WTC11 (cell line): ENCODE measurements around the gene SERTAD4. TPM values are rescaled to one million over a fixed set of nuclear protein-coding genes. Genes with fewer than 3 reads are reported as not detected.

Experiments used
- ATAC-seq: fragments of 200-7000 bp; cut with Tn5 transposase; 2 replicates; pipeline ENCODE4 v1.10.0; 2021; ENCODE audit warnings: mild to moderate bottlenecking, moderate library complexity
- CTCF ChIA-PET: fragments of 300-600 bp; sonication (Branson Sonifier 250); formaldehyde crosslinking; loops from one replicate; lab custom pipeline; 2021; ENCODE audit warnings: antibody characterized with exemption; lab: Charles Lee
- POLR2A ChIA-PET: fragments of 350-600 bp; sonication (Branson Sonifier 250); formaldehyde crosslinking; loops from one replicate; lab custom pipeline; 2021; ENCODE audit warnings: antibody characterized with exemption; lab: Charles Lee
- DNase-seq: peaks from one replicate; pipeline ENCODE4 v3.0.0; 2021; ENCODE audit warnings: low spot score
- H3K27ac Mint-ChIP-seq: 2 replicates; pipeline ENCODE4 v1.8.0; 2021; ENCODE audit warnings: mixed read lengths
- H3K27me3 Mint-ChIP-seq: 2 replicates; pipeline ENCODE4 v1.8.0; 2021; ENCODE audit warnings: low read depth, mild to moderate bottlenecking, moderate library complexity, mixed read lengths
- H3K36me3 Mint-ChIP-seq: 2 replicates; pipeline ENCODE4 v1.8.0; 2021; ENCODE audit warnings: mixed read lengths
- H3K4me1 Mint-ChIP-seq: 2 replicates; pipeline ENCODE4 v1.8.0; 2022; ENCODE audit warnings: mixed read lengths
- H3K4me3 Mint-ChIP-seq: 2 replicates; pipeline ENCODE4 v1.8.0; 2021; ENCODE audit warnings: mild to moderate bottlenecking, moderate library complexity, mixed read lengths
- H3K9me3 Mint-ChIP-seq: 2 replicates; pipeline ENCODE4 v1.8.0; 2021; ENCODE audit warnings: mixed read lengths
- ESRRA ChIP-seq: sonication (generic); formaldehyde crosslinking; IDR thresholded peaks from 2 replicates; pipeline ENCODE4 v1.8.1; 2022; ENCODE audit warnings: mild to moderate bottlenecking, missing genetic modification reagents, borderline replicate concordance
- ETV6 ChIP-seq: sonication (generic); formaldehyde crosslinking; IDR thresholded peaks from 2 replicates; pipeline ENCODE4 v1.8.1; 2022; ENCODE audit warnings: mild to moderate bottlenecking, missing genetic modification reagents
- IRF2 ChIP-seq: sonication (generic); formaldehyde crosslinking; IDR thresholded peaks from 2 replicates; pipeline ENCODE4 v1.8.0; 2022; ENCODE audit warnings: low read depth, missing genetic modification reagents, borderline replicate concordance
- JAZF1 ChIP-seq: fragments of 250-450 bp; sonication (Bioruptor Pico); IDR thresholded peaks from 2 replicates; pipeline ENCODE4 v1.9.0; 2021; ENCODE audit warnings: moderate library complexity, mild to moderate bottlenecking, inconsistent platforms
- JUN ChIP-seq: sonication (generic); formaldehyde crosslinking; IDR thresholded peaks from 2 replicates; pipeline ENCODE4 v1.8.0; 2023; ENCODE audit warnings: mild to moderate bottlenecking, missing genetic modification reagents
- MYBL2 ChIP-seq: sonication (generic); formaldehyde crosslinking; IDR thresholded peaks from 2 replicates; pipeline ENCODE4 v1.8.1; 2023; ENCODE audit warnings: mild to moderate bottlenecking, moderate library complexity, missing genetic modification reagents
- NFE2L1 ChIP-seq: sonication (generic); formaldehyde crosslinking; IDR thresholded peaks from 2 replicates; pipeline ENCODE4 v1.8.1; 2023; ENCODE audit warnings: missing genetic modification reagents
- NFYB ChIP-seq: sonication (generic); formaldehyde crosslinking; conservative IDR thresholded peaks from 2 replicates; pipeline ENCODE4 v1.8.0; 2022; ENCODE audit warnings: low read depth, missing genetic modification reagents
- RORB ChIP-seq: fragments of 250-450 bp; sonication (Bioruptor Pico); IDR thresholded peaks from 2 replicates; pipeline ENCODE4 v1.9.0; 2021; ENCODE audit warnings: mild to moderate bottlenecking
- SMAD4 ChIP-seq: sonication (generic); formaldehyde crosslinking; IDR thresholded peaks from 2 replicates; pipeline ENCODE4 v1.8.0; 2022; ENCODE audit warnings: mild to moderate bottlenecking, missing genetic modification reagents
- TCF7 ChIP-seq: sonication (generic); formaldehyde crosslinking; IDR thresholded peaks from 2 replicates; pipeline ENCODE4 v1.8.0; 2022; ENCODE audit warnings: mild to moderate bottlenecking, low read depth, missing genetic modification reagents, moderate library complexity
- TP53 ChIP-seq: sonication (generic); formaldehyde crosslinking; IDR thresholded peaks from 2 replicates; pipeline ENCODE4 v1.8.1; 2023; ENCODE audit warnings: mild to moderate bottlenecking, missing genetic modification reagents
- ZBTB21 ChIP-seq: sonication (generic); formaldehyde crosslinking; IDR thresholded peaks from 2 replicates; pipeline ENCODE4 v1.8.1; 2023; ENCODE audit warnings: mild to moderate bottlenecking, missing genetic modification reagents, borderline replicate concordance
- ZNF121 ChIP-seq: sonication (generic); formaldehyde crosslinking; IDR thresholded peaks from 2 replicates; pipeline ENCODE4 v1.8.0; 2023; ENCODE audit warnings: missing genetic modification reagents
- ZNF232 ChIP-seq: sonication (generic); formaldehyde crosslinking; IDR thresholded peaks from 2 replicates; pipeline ENCODE4 v1.8.0; 2022; ENCODE audit warnings: mild to moderate bottlenecking, missing genetic modification reagents
- ZNF263 ChIP-seq: sonication (generic); formaldehyde crosslinking; IDR thresholded peaks from 2 replicates; pipeline ENCODE4 v1.8.1; 2022; ENCODE audit warnings: low read depth, mild to moderate bottlenecking, moderate library complexity, missing genetic modification reagents
- total RNA-seq: library from RNA; stranded (reverse); gene quantifications from 3 replicates; pipeline ENCODE4 v1.2.3, GENCODE V29; 2021
- TF ChIP-seq, protein P1 (sequence below): sonication (generic); formaldehyde crosslinking; IDR thresholded peaks from 2 replicates; pipeline ENCODE4 v1.8.1; 2022; ENCODE audit warnings: mild to moderate bottlenecking, missing genetic modification reagents, moderate library complexity, borderline replicate concordance
- TF ChIP-seq, protein P2 (sequence below): fragments of 250-450 bp; sonication (Bioruptor Pico); IDR thresholded peaks from 2 replicates; pipeline ENCODE4 v1.9.0; 2021; ENCODE audit warnings: mild to moderate bottlenecking
- TF ChIP-seq, protein P3 (sequence below): fragments of 250-450 bp; sonication (Bioruptor Pico); IDR thresholded peaks from 2 replicates; pipeline ENCODE4 v1.8.0; 2021; ENCODE audit warnings: mild to moderate bottlenecking
- TF ChIP-seq, protein P4 (sequence below): sonication (generic); formaldehyde crosslinking; IDR thresholded peaks from 2 replicates; pipeline ENCODE4 v1.8.1; 2022; ENCODE audit warnings: low read depth, missing genetic modification reagents, borderline replicate concordance
- TF ChIP-seq, protein P5 (sequence below): sonication (generic); formaldehyde crosslinking; IDR thresholded peaks from 2 replicates; pipeline ENCODE4 v1.8.1; 2023; ENCODE audit warnings: mild to moderate bottlenecking, missing genetic modification reagents
- TF ChIP-seq, protein P6 (sequence below): sonication (generic); formaldehyde crosslinking; IDR thresholded peaks from 2 replicates; pipeline ENCODE4 v1.8.1; 2022; ENCODE audit warnings: mild to moderate bottlenecking, moderate library complexity, missing genetic modification reagents
- TF ChIP-seq, protein P7 (sequence below): sonication (generic); formaldehyde crosslinking; IDR thresholded peaks from 2 replicates; pipeline ENCODE4 v1.8.0; 2022; ENCODE audit warnings: mild to moderate bottlenecking, missing genetic modification reagents

The SERTAD4 gene
- total RNA-seq, 1 experiment from 2014 or later: 4.6 TPM

DNA sequence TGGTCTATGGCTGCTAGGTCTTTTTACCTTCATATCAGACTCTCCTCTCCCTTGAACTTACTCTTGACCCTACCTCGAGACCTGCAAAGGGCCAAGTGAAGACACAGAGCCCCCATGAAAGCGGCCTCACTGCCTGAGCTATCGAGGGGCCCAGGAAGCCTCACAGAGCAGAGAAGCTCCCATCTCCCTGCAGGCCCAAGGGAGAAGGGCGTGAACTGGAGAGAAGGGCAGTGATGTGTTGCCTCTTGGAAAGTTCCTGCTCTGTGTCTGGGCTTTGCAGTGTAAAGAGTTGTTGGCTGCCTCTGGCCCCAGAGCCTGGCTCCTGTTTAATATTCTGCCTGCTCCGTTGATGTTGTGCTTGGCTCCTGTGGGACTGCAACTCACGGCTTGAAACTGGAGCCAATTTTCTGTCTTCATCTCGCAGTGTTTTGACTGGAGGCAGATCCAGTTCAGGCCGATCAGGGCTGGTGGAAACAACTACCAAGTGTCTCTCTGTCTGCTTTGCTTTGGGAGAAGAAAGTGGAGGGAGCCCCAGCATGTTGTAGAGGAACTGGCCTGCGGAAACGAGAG is 4.3 kb downstream of the SERTAD4 start:
- H3K36me3 Mint-ChIP-seq: no peaks in the 10 kb centered on the region
- no peaks in the 10 kb centered on the region for H3K9me3 Mint-ChIP-seq
- ChIA-PET CTCF (interaction anchor here (0.7 to 2.5 kb wide), 4 partner anchors 14 to 74 kb away, joined by 3 to 16 read pairs (median 4); no protein-coding TSS in a partner anchor), POLR2A (interaction anchor here (0.9 kb wide), 1 partner anchor 14 kb away, joined by 3 read pairs; no protein-coding TSS in a partner anchor)
- peaks cover 35% of the 10 kb centered on the region for H3K4me1 Mint-ChIP-seq
- peak overlapping the region; percentile 81; the same call in 1 of the 2 replicates for H3K27ac Mint-ChIP-seq
- peak; percentile 4; the same call in 1 of the 2 replicates for ATAC-seq
- H3K27me3 Mint-ChIP-seq: peaks cover 46% of the 10 kb centered on the region
- DNase-seq: no peak
- H3K4me3 Mint-ChIP-seq: no peak overlapping the region
- TF ChIP-seq, protein P1, sequence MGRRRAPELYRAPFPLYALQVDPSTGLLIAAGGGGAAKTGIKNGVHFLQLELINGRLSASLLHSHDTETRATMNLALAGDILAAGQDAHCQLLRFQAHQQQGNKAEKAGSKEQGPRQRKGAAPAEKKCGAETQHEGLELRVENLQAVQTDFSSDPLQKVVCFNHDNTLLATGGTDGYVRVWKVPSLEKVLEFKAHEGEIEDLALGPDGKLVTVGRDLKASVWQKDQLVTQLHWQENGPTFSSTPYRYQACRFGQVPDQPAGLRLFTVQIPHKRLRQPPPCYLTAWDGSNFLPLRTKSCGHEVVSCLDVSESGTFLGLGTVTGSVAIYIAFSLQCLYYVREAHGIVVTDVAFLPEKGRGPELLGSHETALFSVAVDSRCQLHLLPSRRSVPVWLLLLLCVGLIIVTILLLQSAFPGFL: no peak
- TF ChIP-seq JUN (no peak), ESRRA (CRISPR knock-in tag) (no peak), ZBTB21 (CRISPR knock-in tag) (no peak), RORB (CRISPR knock-in tag) (no peak), ZNF121 (CRISPR knock-in tag) (no peak), TP53 (no peak), TCF7 (CRISPR knock-in tag) (no peak), NFE2L1 (CRISPR knock-in tag) (no peak), NFYB (CRISPR knock-in tag) (no peak), SMAD4 (CRISPR knock-in tag) (no peak)
- TF ChIP-seq, protein P2, sequence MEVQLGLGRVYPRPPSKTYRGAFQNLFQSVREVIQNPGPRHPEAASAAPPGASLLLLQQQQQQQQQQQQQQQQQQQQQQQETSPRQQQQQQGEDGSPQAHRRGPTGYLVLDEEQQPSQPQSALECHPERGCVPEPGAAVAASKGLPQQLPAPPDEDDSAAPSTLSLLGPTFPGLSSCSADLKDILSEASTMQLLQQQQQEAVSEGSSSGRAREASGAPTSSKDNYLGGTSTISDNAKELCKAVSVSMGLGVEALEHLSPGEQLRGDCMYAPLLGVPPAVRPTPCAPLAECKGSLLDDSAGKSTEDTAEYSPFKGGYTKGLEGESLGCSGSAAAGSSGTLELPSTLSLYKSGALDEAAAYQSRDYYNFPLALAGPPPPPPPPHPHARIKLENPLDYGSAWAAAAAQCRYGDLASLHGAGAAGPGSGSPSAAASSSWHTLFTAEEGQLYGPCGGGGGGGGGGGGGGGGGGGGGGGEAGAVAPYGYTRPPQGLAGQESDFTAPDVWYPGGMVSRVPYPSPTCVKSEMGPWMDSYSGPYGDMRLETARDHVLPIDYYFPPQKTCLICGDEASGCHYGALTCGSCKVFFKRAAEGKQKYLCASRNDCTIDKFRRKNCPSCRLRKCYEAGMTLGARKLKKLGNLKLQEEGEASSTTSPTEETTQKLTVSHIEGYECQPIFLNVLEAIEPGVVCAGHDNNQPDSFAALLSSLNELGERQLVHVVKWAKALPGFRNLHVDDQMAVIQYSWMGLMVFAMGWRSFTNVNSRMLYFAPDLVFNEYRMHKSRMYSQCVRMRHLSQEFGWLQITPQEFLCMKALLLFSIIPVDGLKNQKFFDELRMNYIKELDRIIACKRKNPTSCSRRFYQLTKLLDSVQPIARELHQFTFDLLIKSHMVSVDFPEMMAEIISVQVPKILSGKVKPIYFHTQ: no peak

DNA sequence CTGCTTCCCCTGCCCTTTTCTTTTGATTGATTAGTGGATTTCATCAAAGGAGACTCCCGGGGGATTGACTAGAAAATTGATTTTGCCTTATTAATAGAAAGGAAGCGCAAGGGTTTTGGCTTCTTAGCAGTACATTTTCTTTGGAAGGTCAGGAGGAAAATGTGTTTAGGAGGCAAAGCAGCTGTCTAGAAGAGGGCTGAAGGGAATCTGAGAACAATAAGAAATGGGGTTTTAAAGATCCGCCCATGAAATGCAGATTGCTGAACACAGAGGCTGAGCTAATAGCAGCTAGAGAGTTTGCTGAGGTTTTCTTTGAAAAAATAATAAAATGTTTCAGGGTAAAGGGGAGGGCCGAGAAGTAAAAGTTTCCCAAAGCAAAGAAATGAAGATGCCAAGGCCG is 4.9 kb downstream of the SERTAD4 start:
- Mint-ChIP-seq H3K4me3 (no peak overlapping the region), H3K36me3 (no peaks in the 10 kb centered on the region), H3K9me3 (no peaks in the 10 kb centered on the region), H3K4me1 (peaks cover 33% of the 10 kb centered on the region), H3K27me3 (peaks cover 42% of the 10 kb centered on the region), H3K27ac (no peak overlapping the region)
- no peak for DNase-seq
- ATAC-seq: no peak
- ChIA-PET POLR2A (interaction anchor here (0.6 to 0.9 kb wide), 2 partner anchors 14 to 29 kb away, joined by 3 to 4 read pairs; no protein-coding TSS in a partner anchor), CTCF (interaction anchor here (0.5 to 2.5 kb wide), 9 partner anchors 13 to 211 kb away, joined by 3 to 16 read pairs (median 4); no protein-coding TSS in a partner anchor)
- TF ChIP-seq, protein P3, sequence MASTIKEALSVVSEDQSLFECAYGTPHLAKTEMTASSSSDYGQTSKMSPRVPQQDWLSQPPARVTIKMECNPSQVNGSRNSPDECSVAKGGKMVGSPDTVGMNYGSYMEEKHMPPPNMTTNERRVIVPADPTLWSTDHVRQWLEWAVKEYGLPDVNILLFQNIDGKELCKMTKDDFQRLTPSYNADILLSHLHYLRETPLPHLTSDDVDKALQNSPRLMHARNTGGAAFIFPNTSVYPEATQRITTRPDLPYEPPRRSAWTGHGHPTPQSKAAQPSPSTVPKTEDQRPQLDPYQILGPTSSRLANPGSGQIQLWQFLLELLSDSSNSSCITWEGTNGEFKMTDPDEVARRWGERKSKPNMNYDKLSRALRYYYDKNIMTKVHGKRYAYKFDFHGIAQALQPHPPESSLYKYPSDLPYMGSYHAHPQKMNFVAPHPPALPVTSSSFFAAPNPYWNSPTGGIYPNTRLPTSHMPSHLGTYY: no peak
- TF ChIP-seq ZNF232 (CRISPR knock-in tag): no peak
- no peak for TF ChIP-seq MYBL2 (CRISPR knock-in tag)
- TF ChIP-seq, protein P4, sequence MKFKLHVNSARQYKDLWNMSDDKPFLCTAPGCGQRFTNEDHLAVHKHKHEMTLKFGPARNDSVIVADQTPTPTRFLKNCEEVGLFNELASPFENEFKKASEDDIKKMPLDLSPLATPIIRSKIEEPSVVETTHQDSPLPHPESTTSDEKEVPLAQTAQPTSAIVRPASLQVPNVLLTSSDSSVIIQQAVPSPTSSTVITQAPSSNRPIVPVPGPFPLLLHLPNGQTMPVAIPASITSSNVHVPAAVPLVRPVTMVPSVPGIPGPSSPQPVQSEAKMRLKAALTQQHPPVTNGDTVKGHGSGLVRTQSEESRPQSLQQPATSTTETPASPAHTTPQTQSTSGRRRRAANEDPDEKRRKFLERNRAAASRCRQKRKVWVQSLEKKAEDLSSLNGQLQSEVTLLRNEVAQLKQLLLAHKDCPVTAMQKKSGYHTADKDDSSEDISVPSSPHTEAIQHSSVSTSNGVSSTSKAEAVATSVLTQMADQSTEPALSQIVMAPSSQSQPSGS (CRISPR knock-in tag): no peak
- TF ChIP-seq ZNF263 (CRISPR knock-in tag): no peak
- TF ChIP-seq, protein P5, sequence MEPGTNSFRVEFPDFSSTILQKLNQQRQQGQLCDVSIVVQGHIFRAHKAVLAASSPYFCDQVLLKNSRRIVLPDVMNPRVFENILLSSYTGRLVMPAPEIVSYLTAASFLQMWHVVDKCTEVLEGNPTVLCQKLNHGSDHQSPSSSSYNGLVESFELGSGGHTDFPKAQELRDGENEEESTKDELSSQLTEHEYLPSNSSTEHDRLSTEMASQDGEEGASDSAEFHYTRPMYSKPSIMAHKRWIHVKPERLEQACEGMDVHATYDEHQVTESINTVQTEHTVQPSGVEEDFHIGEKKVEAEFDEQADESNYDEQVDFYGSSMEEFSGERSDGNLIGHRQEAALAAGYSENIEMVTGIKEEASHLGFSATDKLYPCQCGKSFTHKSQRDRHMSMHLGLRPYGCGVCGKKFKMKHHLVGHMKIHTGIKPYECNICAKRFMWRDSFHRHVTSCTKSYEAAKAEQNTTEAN: no peak
- TF ChIP-seq JAZF1: no peak
- no peak for TF ChIP-seq IRF2 (CRISPR knock-in tag)
- TF ChIP-seq, protein P6, sequence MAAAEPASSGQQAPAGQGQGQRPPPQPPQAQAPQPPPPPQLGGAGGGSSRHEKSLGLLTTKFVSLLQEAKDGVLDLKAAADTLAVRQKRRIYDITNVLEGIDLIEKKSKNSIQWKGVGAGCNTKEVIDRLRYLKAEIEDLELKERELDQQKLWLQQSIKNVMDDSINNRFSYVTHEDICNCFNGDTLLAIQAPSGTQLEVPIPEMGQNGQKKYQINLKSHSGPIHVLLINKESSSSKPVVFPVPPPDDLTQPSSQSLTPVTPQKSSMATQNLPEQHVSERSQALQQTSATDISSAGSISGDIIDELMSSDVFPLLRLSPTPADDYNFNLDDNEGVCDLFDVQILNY: no peak
- TF ChIP-seq, protein P7, sequence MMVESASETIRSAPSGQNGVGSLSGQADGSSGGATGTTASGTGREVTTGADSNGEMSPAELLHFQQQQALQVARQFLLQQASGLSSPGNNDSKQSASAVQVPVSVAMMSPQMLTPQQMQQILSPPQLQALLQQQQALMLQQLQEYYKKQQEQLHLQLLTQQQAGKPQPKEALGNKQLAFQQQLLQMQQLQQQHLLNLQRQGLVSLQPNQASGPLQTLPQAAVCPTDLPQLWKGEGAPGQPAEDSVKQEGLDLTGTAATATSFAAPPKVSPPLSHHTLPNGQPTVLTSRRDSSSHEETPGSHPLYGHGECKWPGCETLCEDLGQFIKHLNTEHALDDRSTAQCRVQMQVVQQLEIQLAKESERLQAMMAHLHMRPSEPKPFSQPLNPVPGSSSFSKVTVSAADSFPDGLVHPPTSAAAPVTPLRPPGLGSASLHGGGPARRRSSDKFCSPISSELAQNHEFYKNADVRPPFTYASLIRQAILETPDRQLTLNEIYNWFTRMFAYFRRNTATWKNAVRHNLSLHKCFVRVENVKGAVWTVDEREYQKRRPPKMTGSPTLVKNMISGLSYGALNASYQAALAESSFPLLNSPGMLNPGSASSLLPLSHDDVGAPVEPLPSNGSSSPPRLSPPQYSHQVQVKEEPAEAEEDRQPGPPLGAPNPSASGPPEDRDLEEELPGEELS: no peak
- no peak for TF ChIP-seq ZBTB21 (CRISPR knock-in tag)
- no peak for TF ChIP-seq ETV6
